Measurements from ENCODE around the gene ANKRD63. TPM values are rescaled to one million over a fixed set of nuclear protein-coding genes. Genes with fewer than 3 reads are reported as not detected.

The ANKRD63 gene
- total and polyA plus RNA-seq, 9 of the 15 experiments (the other 6 are each of a cell fraction or from before 2014, with no cell fraction given), result 1.3 to 2.0 (median 1.8) TPM; not detected in 6

DNA sequence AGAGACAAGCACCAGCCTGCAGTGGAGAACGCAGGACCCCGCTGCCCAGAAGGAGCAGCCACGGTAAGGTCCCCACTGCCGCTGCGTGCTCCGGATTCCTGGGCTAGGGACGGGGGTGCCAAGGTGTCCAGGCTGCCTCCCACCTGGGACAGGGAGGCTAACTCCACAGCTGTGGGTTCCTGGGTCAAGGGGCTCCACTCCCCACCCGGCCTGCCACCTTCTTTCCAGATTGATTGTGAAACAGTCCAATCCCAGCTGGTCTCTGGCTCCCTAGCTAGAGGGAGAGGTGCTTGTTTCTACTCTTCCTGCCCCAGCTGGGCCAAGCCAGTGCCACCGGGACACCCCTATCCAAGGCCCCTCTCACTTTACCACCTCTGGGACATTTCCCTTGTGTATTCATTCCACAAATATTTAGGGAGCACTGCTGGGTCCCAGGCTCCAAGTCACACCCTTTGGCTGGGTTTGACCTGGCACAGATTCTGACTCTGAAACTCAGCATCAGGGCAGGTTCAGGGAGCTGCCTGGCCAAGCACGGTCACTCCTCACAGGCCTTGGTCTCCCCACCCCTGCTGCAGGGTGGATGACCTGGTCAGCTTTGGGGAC, 42.1 kb downstream of the ANKRD63 start (continued):
- TF ChIP-seq PATZ1 (CRISPR knock-in tag; IDR thresholded peaks at IDR 0.05; ENCODE audit: borderline replicate concordance) (no peak), NONO (IDR thresholded peaks at IDR 0.05; ENCODE audit: low read depth in 2 of 2, low read length in 1 of 2) (no peak)
- TF ChIP-seq, protein P1, sequence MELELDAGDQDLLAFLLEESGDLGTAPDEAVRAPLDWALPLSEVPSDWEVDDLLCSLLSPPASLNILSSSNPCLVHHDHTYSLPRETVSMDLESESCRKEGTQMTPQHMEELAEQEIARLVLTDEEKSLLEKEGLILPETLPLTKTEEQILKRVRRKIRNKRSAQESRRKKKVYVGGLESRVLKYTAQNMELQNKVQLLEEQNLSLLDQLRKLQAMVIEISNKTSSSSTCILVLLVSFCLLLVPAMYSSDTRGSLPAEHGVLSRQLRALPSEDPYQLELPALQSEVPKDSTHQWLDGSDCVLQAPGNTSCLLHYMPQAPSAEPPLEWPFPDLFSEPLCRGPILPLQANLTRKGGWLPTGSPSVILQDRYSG (tag; conservative IDR thresholded peaks at IDR 0.05; ENCODE audit: low read depth), result no peak

All from K562 (cell line).